HAP-1 (cell line): ENCODE results near the gene CSTF3.
"Not testable (repeated sequence)": the region's sequence is repeated elsewhere in the genome, so short reads cannot be mapped to it uniquely, and the experiment has no call there.

Experiments
- DNase-seq, 2 experiments: peaks; one replicate each; pipeline ENCODE4 v3.0.0-alpha.2; 2016 to 2020; ENCODE audit warnings: low spot score in 2 of 2
- H3K27me3 ChIP-seq: fragments of 250-450 bp; sonication (Bioruptor Pico); 2 replicates; pipeline ENCODE4 v1.5.1; 2020; ENCODE audit warnings: low read depth, mild to moderate bottlenecking, moderate library complexity
- H3K36me3 ChIP-seq: fragments of 250-450 bp; sonication (Bioruptor Pico); replicated peaks from 2 replicates; pipeline ENCODE4 v1.5.1; 2020; ENCODE audit warnings: mild to moderate bottlenecking
- H3K4me1 ChIP-seq: fragments of 250-450 bp; sonication (Bioruptor Pico); 2 replicates; pipeline ENCODE4 v1.5.1; 2020; ENCODE audit warnings: mild to moderate bottlenecking
- H3K4me3 ChIP-seq: fragments of 250-450 bp; sonication (Bioruptor Pico); 2 replicates; pipeline ENCODE4 v1.5.1; 2020; ENCODE audit warnings: mild to moderate bottlenecking, moderate library complexity
- H3K9me3 ChIP-seq: fragments of 250-450 bp; sonication (Bioruptor Pico); 2 replicates; pipeline ENCODE4 v1.5.1; 2020; ENCODE audit warnings: mild to moderate bottlenecking, moderate library complexity
- in situ Hi-C: fragments of 300-500 bp; cut with MboI; formaldehyde crosslinking; loops from 3 replicates; pipeline ENCODE4 v1.14.3; 2020; ENCODE audit warnings: low sequenced_read_pairs, inconsistent platforms, mixed read lengths

The CSTF3 gene

GRCh38 chr11:33057284-33057683, 104.0 kb downstream of the CSTF3 start:
- in situ Hi-C loops, result no loop called here
- H3K4me1 ChIP-seq, result no peaks in the 10 kb centered on the region

GRCh38 chr11:33055375-33055774, 105.9 kb downstream of the CSTF3 start:
- Histone ChIP-seq H3K4me1 (no peaks in the 10 kb centered on the region), H3K27me3 (no peaks in the 10 kb centered on the region), H3K9me3 (no peaks in the 10 kb centered on the region), H3K4me3 (no peak overlapping the region), H3K36me3 (peaks cover 7% of the 10 kb centered on the region)
- in situ Hi-C loops, result no loop called here
- peak in 1 of 2 experiments; percentile 37 for DNase-seq

More at GRCh38 chr11:33057284-33057683, 104.0 kb downstream of the CSTF3 start:
- no peaks in the 10 kb centered on the region for H3K9me3 ChIP-seq
- H3K36me3 ChIP-seq, result peaks cover 7% of the 10 kb centered on the region
- H3K4me3 ChIP-seq, result no peak overlapping the region
- DNase-seq, result no peak
- H3K27me3 ChIP-seq, result no peaks in the 10 kb centered on the region

DNA sequence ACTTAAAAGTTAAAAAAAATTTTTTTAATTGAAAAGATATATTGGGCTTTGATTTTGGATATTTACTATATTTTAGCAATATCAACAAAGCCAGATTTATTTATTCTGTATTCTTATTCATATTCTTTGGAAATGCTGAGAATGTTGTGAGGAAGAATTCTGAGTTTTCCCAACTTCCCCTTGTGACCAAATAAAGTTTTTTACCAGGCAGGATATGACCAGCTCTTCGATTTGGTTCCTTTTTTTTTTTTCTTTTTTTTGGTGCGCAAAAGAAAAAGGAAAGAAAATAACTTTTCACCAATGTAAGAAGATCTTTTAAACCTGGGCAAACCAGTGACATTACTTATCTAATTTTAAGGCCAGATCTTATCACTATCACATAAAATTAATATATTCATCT, 109.0 kb downstream of the CSTF3 start:
- Histone ChIP-seq H3K9me3 (no peaks in the 10 kb centered on the region), H3K27me3 (no peaks in the 10 kb centered on the region), H3K36me3 (peaks cover 8% of the 10 kb centered on the region), H3K4me1 (peaks cover 9% of the 10 kb centered on the region), H3K4me3 (no peak overlapping the region)
- no peak for DNase-seq
- in situ Hi-C loops, result no loop called here

GRCh38 chr11:33049565-33050408, 111.5 kb downstream of the CSTF3 start:
- peak in 1 of 2 experiments; percentile 71 for DNase-seq
- H3K4me3 ChIP-seq, in situ Hi-C loops, H3K9me3 ChIP-seq, H3K36me3 ChIP-seq, H3K27me3 ChIP-seq: not testable (repeated sequence)
- peaks cover 28% of the 10 kb centered on the region for H3K4me1 ChIP-seq

DNA sequence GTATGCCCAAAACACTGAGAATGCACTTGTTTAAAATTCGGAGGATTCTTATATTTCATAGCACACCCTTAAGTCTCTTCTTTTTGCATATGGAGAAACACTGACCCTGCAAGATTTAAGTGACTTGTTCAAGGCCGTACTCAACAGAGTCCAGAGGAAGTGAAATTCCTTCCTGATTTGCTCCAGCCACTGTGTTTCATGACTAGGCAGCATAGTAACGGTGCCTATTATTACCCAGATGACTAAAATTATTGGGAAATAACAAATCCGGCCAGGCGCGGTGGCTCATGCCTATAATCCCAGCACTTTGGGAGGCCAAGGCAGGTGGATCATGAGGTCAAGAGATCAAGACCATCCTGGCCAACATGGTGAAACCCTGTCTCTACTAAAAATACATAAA, 112.6 kb downstream of the CSTF3 start:
- H3K36me3 ChIP-seq, H3K9me3 ChIP-seq, H3K27me3 ChIP-seq, H3K4me3 ChIP-seq, in situ Hi-C loops, DNase-seq: not testable (repeated sequence)
- H3K4me1 ChIP-seq, result peaks cover 39% of the 10 kb centered on the region

DNA sequence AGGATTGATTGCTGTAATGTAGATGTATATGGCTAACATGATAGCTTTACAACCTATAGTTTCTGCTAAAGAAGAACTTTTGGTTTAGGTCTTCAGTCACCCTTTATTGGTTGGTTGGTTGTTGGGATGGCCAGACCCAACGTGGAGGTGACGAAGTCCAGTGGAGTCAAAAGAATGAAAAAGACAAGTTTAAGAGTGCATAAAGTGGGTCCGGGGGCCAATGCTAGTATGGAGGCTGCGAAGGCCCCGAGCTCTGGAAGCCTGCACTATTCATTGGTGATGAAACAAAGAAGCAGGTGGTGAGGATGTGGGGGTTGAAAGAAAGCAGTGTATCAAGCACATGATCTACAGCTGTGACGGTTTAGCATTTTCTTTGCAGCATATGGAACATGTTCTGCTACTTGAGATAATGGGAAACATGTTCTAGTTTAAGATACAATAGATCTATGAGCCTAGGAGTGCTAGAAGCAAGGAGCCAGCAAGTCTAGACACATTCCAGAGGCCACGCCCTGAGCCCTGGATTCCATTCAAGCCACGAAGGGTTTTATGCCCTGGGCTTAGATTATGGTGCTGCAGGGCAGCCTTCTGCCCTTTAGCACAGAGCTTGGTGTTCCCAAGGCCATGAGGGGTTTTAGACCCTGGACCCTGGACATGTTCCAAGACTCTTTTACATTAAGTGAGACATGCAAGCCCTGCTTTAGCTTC, 115.6 kb downstream of the CSTF3 start:
- Histone ChIP-seq H3K4me3 (no peak overlapping the region), H3K9me3 (no peaks in the 10 kb centered on the region), H3K36me3 (peaks cover 3% of the 10 kb centered on the region; the same call in 1 of the 2 replicates), H3K4me1 (peaks cover 55% of the 10 kb centered on the region), H3K27me3 (no peaks in the 10 kb centered on the region)
- in situ Hi-C loops, result no loop called here
- DNase-seq, result peak; percentile 91 to 92

- Histone ChIP-seq H3K27me3 (no peaks in the 10 kb centered on the region), H3K9me3 (no peaks in the 10 kb centered on the region), H3K4me3 (no peak overlapping the region), H3K4me1 (peaks cover 59% of the 10 kb centered on the region), H3K36me3 (peaks cover 3% of the 10 kb centered on the region; the same call in 1 of the 2 replicates)
- in situ Hi-C loops, result no loop called here
- peak; percentile 46 to 48 for DNase-seq
These were observed 117.0 kb downstream of the CSTF3 start for GRCh38 chr11:33044285-33044756.

- no peaks in the 10 kb centered on the region for H3K9me3 ChIP-seq
- no peak overlapping the region for H3K4me3 ChIP-seq
- peaks cover 3% of the 10 kb centered on the region; the same call in 1 of the 2 replicates for H3K36me3 ChIP-seq
- peaks cover 58% of the 10 kb centered on the region for H3K4me1 ChIP-seq
- H3K27me3 ChIP-seq, result no peaks in the 10 kb centered on the region
- in situ Hi-C loops, result no loop called here
- no peak for DNase-seq
These were observed 118.0 kb downstream of the CSTF3 start for GRCh38 chr11:33043221-33043830.

DNA sequence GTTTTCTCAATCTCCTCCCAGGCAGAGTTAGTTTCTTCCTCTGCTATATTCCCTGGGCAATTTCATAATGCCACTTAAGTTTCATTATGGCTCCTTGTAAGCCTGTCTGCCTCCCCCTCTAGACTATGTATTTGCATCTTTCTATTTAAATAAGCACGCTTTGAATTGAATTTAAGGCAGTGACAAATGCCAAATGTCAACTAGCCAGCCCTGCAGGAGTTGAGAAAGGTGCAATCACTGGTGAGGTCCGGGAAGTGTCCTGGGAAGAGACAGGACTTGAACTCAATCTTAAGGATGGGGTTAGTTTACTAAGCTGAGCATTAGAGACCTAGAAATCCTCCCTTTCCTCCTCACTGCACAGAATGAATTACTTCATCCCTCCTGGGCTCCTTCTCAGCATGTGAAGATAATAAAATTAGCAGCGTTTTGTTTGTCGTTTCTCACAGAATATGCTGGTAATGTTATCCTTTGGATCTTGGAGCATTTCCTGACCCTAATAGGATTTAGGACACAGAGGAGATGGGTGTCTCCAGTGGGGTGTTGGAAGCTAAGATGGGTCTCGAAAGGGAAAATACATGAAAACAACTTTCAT, 120.3 kb downstream of the CSTF3 start:
- in situ Hi-C loops, result no loop called here
- Histone ChIP-seq H3K4me1 (peaks cover 39% of the 10 kb centered on the region), H3K9me3 (no peaks in the 10 kb centered on the region), H3K27me3 (no peaks in the 10 kb centered on the region), H3K36me3 (no peaks in the 10 kb centered on the region; the same call in 1 of the 2 replicates), H3K4me3 (peak overlapping the region; percentile 89; the same call in 1 of the 2 replicates)
- no peak for DNase-seq

GRCh38 chr11:33040033-33040861, 121.0 kb downstream of the CSTF3 start:
- Histone ChIP-seq H3K4me3 (peak overlapping the region; percentile 89), H3K36me3 (no peaks in the 10 kb centered on the region; the same call in 1 of the 2 replicates), H3K27me3 (no peaks in the 10 kb centered on the region), H3K4me1 (peaks cover 36% of the 10 kb centered on the region), H3K9me3 (no peaks in the 10 kb centered on the region)
- no peak for DNase-seq
- in situ Hi-C loops, result no loop called here

DNA sequence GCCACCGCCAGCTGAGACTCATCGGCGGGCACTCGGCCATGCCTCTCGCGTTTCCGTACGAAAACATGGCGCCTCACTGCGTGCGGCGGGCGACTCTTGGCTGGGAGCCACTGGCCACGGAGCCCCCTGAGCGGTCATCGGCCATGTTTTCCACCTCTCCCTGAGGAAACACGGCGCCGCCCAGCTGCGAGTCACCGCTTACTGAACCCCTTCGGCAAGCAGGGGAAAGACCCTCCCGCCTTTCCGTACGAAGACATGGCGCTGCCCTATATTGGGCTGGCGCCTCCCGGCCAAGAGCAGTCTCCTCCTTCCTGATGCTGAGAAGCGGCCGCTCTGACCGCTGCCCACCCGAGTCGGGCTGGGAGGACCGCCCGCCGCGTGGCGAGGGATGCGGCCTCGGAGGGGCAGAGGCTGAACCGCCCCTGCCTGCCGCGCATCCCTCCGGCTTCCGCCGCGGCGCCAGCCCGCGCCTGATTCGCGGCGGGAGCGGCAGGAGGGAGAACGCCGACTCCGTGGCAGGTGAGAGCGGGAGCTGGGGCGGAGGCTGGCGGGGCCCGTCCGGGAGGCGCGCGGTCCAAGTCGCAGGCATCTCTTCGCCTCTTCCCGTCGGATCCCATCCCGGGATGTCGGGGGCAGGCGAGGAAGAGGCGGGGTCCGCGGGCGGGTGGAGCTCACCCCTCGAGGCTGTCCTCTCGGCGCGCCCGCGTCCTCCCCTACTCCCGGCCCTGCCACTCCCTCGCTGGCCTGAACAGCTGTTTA, 121.8 kb downstream of the CSTF3 start, which contains the start of gene TCP11L1:
TSS of gene TCP11L1 (plus strand) at position 299 of the 759 bp plus-strand sequence. CDS start 4,202 bp downstream, outside the sequence.
- Histone ChIP-seq H3K36me3 (no peaks in the 10 kb centered on the region; the same call in 1 of the 2 replicates), H3K9me3 (no peaks in the 10 kb centered on the region), H3K27me3 (no peaks in the 10 kb centered on the region), H3K4me1 (peaks cover 29% of the 10 kb centered on the region), H3K4me3 (peak within 1 kb of the TSS; percentile 89)
- in situ Hi-C loops, result no loop called here
- DNase-seq, result peak; percentile 37 to 94

DNA sequence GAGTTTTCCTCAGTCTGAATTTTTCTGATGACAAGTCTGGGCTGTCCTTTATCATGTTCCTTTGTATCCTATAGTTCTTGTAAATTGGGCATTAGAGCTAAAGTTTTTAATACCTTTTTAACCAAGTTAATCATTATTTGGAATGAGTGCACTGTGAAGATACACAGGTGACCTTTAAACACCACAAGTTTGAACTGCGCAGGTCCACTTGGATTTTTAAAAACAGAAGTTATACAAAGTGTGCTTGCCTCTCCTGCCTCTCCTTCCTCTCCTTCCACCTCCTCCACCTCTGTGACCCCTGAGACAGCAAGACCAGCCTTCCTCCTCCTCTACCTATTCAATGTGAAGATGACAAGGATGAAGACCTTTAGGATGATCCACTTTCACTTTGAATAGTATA, 126.3 kb downstream of the CSTF3 start:
- Histone ChIP-seq H3K4me3 (no peak overlapping the region), H3K9me3 (no peaks in the 10 kb centered on the region), H3K36me3 (no peaks in the 10 kb centered on the region; the same call in 1 of the 2 replicates), H3K27me3 (no peaks in the 10 kb centered on the region), H3K4me1 (no peaks in the 10 kb centered on the region)
- no peak for DNase-seq
- in situ Hi-C loops, result no loop called here
